T1000 (cell line): Measurements from ENCODE around the gene GNGT2.
"Not testable (repeated sequence)": the region's sequence is repeated elsewhere in the genome, so short reads cannot be mapped to it uniquely, and the experiment has no call there.

Experiments
- DNase-seq: peaks from one replicate; lab custom pipeline; 2025; ENCODE audit warnings: mixed read lengths; lab: John Stamatoyannopoulos, UW

GNGT2 gene

DNA sequence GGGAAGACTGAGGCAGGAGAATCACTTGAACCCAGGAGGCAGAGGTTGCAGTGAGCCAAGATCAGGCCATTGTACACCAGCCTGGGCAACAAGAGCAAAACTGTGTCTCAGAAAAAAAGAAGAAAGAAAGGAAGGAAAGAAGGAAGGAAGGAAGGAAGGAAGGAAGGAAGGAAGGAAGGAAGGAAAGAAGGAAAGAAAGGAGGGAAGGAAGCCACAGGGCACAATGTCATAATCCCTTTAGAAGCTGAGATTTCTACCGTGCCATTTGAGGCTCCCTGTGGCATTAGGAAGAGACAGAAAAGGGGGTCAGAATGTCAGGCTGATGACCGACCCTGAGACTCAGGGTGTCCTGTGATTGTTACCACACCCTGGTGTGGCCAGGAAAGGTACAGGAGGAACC lies 6.6 kb downstream of the GNGT2 start:
- no peak for DNase-seq

DNA sequence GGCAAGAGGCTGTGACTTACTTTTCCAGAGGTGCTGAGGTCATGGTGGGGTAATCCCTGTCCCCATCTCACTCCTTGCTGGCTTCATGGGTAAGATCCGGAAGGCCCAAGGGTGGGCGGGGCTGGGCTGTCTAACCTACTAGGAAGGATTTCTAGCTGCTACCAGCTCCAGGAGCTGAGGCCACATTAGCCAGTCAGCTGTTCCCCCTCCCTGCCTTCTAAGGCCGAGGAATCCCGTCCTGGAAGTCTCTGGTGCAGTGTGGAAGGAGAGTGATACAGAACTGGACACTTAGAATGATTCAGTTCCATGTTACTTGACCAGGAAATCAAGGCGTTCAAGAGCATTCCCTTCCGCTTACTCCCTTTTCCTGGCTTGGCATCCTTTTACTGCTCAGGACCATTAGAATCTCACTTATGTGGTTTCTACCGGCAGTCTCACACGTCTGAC lies 8.9 kb downstream of the GNGT2 start:
- no peak for DNase-seq

DNA sequence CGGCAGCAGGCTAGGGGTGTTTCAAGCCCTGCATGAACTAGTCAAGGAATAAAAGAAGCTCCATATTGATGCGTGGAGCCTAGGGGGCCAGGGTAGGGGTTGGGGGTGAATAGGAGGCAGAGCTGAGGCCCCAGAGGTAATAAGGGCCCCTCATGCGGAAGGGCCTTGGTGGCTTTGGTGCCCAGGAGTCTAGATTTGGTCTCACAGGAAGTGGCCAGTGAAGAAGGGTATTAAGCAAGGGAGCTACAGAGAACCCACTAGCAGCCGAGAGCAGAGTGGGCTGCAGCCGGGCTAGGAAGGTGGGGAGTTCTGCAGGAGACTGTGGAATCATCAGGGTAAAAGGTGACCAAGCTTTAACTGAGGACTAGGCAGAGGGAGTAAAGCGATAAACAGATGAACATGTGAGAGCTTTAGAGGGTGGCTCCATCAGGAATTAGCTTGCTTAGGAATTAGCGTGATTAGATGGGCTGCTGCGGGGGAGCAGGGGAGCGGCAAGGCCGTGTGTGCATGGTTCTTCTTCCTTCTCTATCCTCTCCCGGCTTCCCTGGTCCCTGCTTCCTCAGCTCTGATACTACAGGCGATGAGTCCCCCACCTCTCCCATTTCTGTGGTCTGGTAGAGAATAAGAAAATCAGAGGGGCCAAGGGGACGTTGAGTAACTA lies 9.8 kb downstream of the GNGT2 start:
- DNase-seq, result no peak

DNA sequence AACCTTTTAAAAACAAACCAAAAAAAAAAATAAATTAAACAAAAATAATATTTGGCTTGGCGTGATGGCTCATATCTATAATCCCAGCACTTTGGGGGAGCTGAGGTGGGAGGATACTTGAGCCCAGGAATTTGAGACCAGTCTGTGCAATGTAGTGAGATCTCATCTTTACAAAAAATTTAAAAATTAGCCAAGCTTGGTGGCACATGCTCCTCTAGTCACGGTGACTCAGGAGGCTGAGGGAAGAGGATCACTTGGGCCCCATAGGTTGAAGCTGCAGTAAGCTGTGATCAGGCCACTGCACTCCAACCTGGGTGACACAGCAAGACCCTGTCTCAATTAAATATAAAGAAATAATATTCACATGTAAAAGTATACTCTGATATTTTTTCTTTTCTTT lies 12.2 kb downstream of the GNGT2 start:
- DNase-seq, result no peak

GRCh38 chr17:49197346-49197998 lies 12.9 kb downstream of the GNGT2 start:
- DNase-seq, result no peak

DNA sequence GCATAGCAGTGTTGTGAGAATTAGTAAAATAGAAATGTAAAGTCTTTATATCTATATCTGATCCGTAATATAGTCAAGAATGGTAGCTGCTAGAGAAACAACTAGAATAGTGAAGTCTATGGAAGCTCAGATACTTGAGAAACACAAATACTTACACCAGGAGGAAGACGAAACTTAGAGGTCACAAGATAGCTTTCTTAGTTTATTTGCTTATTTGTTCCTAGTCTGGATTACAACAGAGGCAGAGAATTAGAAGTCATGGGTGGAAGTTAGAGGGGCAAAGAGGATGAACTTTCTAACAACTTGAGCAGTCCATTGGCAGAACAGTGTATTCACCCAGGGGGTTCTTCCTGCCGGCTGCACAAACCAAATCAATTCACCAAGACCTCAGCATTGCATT lies 13.9 kb downstream of the GNGT2 start:
- no peak for DNase-seq

DNA sequence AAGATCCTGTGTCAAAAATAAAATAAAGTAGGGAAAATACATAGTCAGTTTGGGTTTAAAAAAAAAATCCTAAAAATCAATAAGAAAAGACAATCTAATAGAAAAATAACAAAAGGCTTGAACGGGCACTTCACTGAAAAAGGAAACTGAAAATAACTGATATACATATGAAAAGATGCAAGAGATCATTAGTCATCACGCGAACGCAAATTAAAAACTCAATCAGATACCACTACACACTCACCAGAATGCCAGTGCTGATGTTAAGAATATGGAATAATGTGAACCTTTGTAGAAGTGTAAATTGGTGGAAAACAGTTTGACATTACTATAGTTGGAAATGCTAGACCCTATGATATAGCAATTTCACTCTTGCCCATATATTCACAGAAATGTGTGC lies 14.6 kb downstream of the GNGT2 start:
- DNase-seq, result no peak

GRCh38 chr17:49194297-49194607 lies 16.1 kb downstream of the GNGT2 start:
- no peak for DNase-seq

GRCh38 chr17:49193513-49194296 lies 16.7 kb downstream of the GNGT2 start:
- DNase-seq, result no peak

GRCh38 chr17:49191917-49192741 lies 18.2 kb downstream of the GNGT2 start:
- peak; percentile 99 for DNase-seq

GRCh38 chr17:49191409-49191916 lies 18.9 kb downstream of the GNGT2 start:
- DNase-seq, result no peak

GRCh38 chr17:49190932-49191331 lies 19.4 kb downstream of the GNGT2 start:
- DNase-seq, result no peak

DNA sequence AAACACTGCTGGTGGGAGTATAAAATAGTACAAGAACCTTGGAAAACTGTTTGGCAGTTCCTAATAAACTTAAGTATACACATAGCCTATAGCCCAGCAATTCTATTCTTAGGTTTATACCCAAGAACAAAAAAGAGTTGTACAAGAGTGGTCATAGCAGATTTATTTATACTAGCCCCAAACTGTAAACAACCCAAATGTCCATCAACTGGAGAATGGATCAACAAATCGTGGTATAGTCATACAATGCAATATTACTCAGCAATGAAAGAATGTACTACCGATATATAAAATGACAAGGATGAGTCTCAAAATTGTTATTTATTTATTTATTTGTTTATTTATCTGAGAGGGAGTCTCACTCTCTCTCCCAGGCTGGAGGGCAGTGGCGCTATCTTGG lies 23.1 kb downstream of the GNGT2 start:
- DNase-seq, result no peak

DNA sequence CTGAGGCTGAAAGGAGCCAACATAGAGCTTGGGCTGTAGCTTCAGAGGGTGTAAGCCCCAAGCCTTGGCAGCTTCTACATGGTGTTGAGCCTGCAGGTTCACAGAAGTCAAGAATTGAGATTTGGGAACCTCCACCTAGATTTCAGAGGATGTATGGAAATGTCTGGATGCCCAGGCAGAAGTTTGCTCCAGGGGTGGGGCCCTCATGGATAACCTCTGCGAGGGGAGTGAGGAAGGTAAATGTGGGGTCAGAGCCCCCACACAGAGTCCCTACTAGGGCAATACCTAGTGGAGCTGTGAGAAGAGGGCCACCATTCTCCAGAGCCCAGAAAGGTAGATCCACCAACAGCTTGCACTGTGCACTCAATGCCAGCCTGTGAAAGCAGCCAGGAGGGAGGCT lies 25.0 kb downstream of the GNGT2 start:
- not testable (repeated sequence) for DNase-seq

DNA sequence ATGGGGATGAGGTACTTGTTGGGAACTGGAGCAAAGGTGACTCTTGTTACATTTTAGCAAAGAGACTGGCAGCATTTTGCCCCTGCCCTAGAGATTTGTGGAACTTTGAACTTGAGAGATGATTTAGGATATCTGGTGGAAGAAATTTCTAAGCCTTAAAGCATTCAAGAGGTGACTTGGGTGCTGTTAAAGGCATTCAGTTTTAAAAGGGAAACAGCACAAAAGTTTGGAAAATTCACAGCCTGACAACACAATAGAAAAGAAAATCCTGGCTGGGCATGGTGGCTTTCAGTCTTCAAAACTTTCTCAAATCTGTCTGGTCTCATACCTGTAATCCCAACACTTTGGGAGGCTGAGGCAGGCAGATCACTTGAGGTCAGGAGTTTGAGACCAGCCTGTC lies 25.9 kb downstream of the GNGT2 start:
- DNase-seq, result not testable (repeated sequence)

DNA sequence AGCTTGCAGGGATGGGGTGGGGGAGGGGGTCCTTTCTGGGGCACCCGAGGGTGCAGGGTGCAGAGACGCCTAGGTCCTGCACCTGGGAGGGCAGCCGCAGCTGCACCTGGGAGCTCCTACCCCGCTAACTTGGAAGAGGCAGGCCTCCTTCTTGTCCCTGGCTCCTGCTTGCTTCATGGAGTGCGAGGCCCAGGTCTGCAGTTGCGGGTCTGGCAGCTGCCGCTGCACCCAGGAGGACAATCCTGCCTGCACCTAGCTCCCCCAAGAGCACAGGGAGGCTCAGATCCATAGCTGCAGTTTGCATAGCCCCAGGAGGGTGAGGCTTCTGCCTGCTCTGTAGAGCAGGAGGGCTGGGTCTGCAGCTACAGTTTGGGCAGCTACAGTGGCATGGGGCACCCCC lies 26.6 kb downstream of the GNGT2 start:
- DNase-seq, result no peak

GRCh38 chr17:49183341-49183740 lies 27.0 kb downstream of the GNGT2 start:
- DNase-seq, result no peak

GRCh38 chr17:49180998-49181635 lies 29.3 kb downstream of the GNGT2 start:
- no peak for DNase-seq

GRCh38 chr17:49180303-49180702 lies 30.1 kb downstream of the GNGT2 start:
- no peak for DNase-seq

DNA sequence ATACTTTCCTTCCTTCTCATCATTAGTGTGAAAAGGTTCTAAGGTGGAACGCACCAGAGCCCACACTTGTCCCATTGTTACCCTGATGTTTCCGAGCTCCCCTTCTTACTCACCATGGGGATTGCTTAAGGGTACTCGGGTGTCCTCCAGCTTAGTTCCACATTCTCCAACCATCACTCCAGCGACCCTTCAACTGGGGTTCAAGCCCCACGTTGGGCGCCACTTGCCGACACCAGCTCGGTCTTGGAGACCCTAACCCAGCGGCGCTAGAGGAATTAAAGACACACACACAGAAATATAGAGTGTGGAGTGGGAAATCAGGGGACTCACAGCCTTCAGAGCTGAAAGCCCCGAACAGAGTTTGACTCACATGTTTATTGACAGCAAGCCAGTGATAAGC lies 34.4 kb downstream of the GNGT2 start:
- DNase-seq, result not testable (repeated sequence)

- not testable (repeated sequence) for DNase-seq
Measured at GRCh38 chr17:49170711-49171110, 39.7 kb downstream of the GNGT2 start.

DNA sequence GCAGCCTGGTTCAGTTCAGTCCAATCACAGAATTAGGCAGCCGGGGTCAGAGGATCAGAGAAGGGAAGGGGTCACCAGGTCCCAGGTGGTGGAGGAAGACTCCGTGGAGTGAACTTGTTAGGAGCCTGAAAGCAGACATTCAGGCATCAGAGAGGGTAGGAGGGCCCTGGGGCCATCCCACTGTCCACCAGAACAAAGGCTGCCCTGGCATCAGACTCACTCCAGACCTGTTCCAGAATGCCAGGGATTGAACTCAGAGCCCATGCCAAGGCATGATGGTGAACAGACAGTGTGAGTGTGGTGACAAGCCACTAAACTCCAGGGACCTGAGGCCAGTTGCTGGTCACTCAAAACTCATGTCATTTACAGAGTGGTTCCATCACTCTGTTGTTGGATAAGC lies 40.2 kb downstream of the GNGT2 start:
- DNase-seq, result no peak
